PC-3 (cell line): ENCODE data around the gene MAMDC2. TPM values are rescaled to one million over a fixed set of nuclear protein-coding genes. Genes with fewer than 3 reads are reported as not detected.

Source experiments
- ATAC-seq: fragments of 200-7000 bp; cut with Tn5 transposase; 2 replicates; pipeline ENCODE4 v1.9.1; 2020; ENCODE audit warnings: mild to moderate bottlenecking, moderate library complexity
- BruUV-seq: library from RNA; stranded (reverse); fragments of 400-500 nt; replicated peaks from 2 replicates; lab custom pipeline; 2021; lab: Mats Ljungman, UMichigan
- CTCF ChIA-PET: fragments of 300-600 bp; sonication (Branson Sonifier 250); formaldehyde crosslinking; loops from one replicate; lab custom pipeline; 2022; ENCODE audit warnings: antibody characterized with exemption; lab: Charles Lee
- POLR2A ChIA-PET: fragments of 300-600 bp; sonication (Branson Sonifier 250); formaldehyde crosslinking; loops from one replicate; lab custom pipeline; 2022; ENCODE audit warnings: antibody characterized with exemption; ENCODE audit not compliant: unreplicated experiment; lab: Charles Lee
- DNase-seq: peaks from one replicate; pipeline ENCODE4 v3.0.0-alpha.2; 2015
- H2AFZ ChIP-seq: fragments of 300-600 bp; sonication (generic); 2 replicates; pipeline ENCODE4 v1.6.0; 2016; ENCODE audit warnings: antibody characterized with exemption, low read length
- H3F3A ChIP-seq: fragments of 300-600 bp; sonication (generic); one replicate; pipeline ENCODE4 v1.6.0; 2017; ENCODE audit warnings: antibody characterized with exemption, low read length, control low read depth, mild to moderate bottlenecking; ENCODE audit not compliant: unreplicated experiment
- H3K27ac ChIP-seq: fragments of 300-600 bp; sonication (generic); 2 replicates; pipeline ENCODE4 v1.5.1; 2016; ENCODE audit warnings: mild to moderate bottlenecking, low read length
- H3K27me3 ChIP-seq: fragments of 300-600 bp; sonication (generic); 2 replicates; pipeline ENCODE4 v1.6.1; 2016; ENCODE audit warnings: low read length, mixed read lengths
- H3K36me3 ChIP-seq: fragments of 300-600 bp; sonication (generic); 2 replicates; pipeline ENCODE4 v1.6.1; 2016; ENCODE audit warnings: low read depth, mixed run types, low read length, mixed read lengths
- H3K4me1 ChIP-seq: fragments of 300-600 bp; sonication (generic); 2 replicates; pipeline ENCODE4 v1.5.1; 2016; ENCODE audit warnings: low read length; ENCODE audit not compliant: insufficient read depth
- H3K4me2 ChIP-seq: fragments of 300-600 bp; sonication (generic); 2 replicates; pipeline ENCODE4 v1.6.0; 2016; ENCODE audit warnings: low read length
- H3K4me3 ChIP-seq: fragments of 300-600 bp; sonication (generic); 2 replicates; pipeline ENCODE4 v1.5.1; 2016; ENCODE audit warnings: mild to moderate bottlenecking, low read length, mixed read lengths
- H3K79me2 ChIP-seq: fragments of 300-600 bp; sonication (generic); 2 replicates; pipeline ENCODE4 v1.6.1; 2017; ENCODE audit warnings: low read length, mixed read lengths
- H3K9ac ChIP-seq: fragments of 300-600 bp; sonication (generic); 2 replicates; pipeline ENCODE4 v1.6.0; 2016; ENCODE audit warnings: mild to moderate bottlenecking, low read length
- H3K9me2 ChIP-seq: fragments of 300-600 bp; sonication (generic); replicated peaks from 2 replicates; pipeline ENCODE4 v1.6.1; 2016; ENCODE audit warnings: mixed run types, low read length, mixed read lengths
- H3K9me3 ChIP-seq: fragments of 300-600 bp; sonication (generic); 2 replicates; pipeline ENCODE4 v1.6.1; 2016; ENCODE audit warnings: low read length, mixed read lengths
- H4K20me1 ChIP-seq: fragments of 300-600 bp; sonication (generic); 2 replicates; pipeline ENCODE4 v1.6.1; 2016; ENCODE audit warnings: low read length, mixed read lengths
- CTCF ChIP-seq: fragments of 300-600 bp; sonication (generic); conservative IDR thresholded peaks from 2 replicates; pipeline ENCODE4 v1.5.1; 2017; ENCODE audit warnings: antibody characterized with exemption, low read depth, mild to moderate bottlenecking, low read length
- EZH2 ChIP-seq: fragments of 300-600 bp; sonication (generic); IDR thresholded peaks from one replicate; pipeline ENCODE4 v1.6.1; 2017; ENCODE audit warnings: antibody characterized with exemption, mild to moderate bottlenecking, low read length; ENCODE audit not compliant: unreplicated experiment
- EZH2phosphoT487 ChIP-seq: fragments of 300-600 bp; sonication (generic); IDR thresholded peaks from 2 replicates; pipeline ENCODE4 v1.6.1; 2018; ENCODE audit warnings: mild to moderate bottlenecking, antibody characterized with exemption, low read length, borderline replicate concordance
- intact Hi-C: fragments of 100-400 bp; cut with micrococcal nuclease; formaldehyde crosslinking; loops from 2 replicates; pipeline ENCODE4 v1.9.0; 2023
- total RNA-seq: library from RNA; depleted of rRNA; stranded (reverse); fragments of >200 nt; gene quantifications from 2 replicates; pipeline ENCODE4 v1.2.3, GENCODE V29; 2014

The MAMDC2 gene
- total RNA-seq, 1 experiment from 2014 or later, result not detected

GRCh38 chr9:70069704-70070103, 26.1 kb downstream of the MAMDC2 start:
- no peak for TF ChIP-seq EZH2phosphoT487
- no peak for TF ChIP-seq CTCF
- no peak for TF ChIP-seq EZH2
- Histone ChIP-seq H3K27me3 (peaks cover 22% of the 10 kb centered on the region), H3K4me3 (no peak overlapping the region), H3K36me3 (no peaks in the 10 kb centered on the region), H4K20me1 (no peaks in the 10 kb centered on the region), H3K9ac (no peak overlapping the region), H3K79me2 (no peaks in the 10 kb centered on the region), H3F3A (no peaks in the 10 kb centered on the region), H3K4me1 (no peaks in the 10 kb centered on the region), H2AFZ (no peak overlapping the region), H3K9me2 (no peaks in the 10 kb centered on the region), H3K27ac (no peak overlapping the region), H3K4me2 (no peak overlapping the region), H3K9me3 (no peaks in the 10 kb centered on the region)
- ChIA-PET POLR2A (no interaction called here), CTCF (no interaction called here)
- intact Hi-C loops, result no loop called here
- no TSS peak for BruUV-seq
- DNase-seq (no peak), ATAC-seq (no peak)

- Histone ChIP-seq H3K4me3 (no peak overlapping the region), H3K36me3 (no peaks in the 10 kb centered on the region), H3K27me3 (peaks cover 33% of the 10 kb centered on the region), H3K9ac (no peak overlapping the region), H3K27ac (no peak overlapping the region), H3K9me3 (no peaks in the 10 kb centered on the region), H3K4me1 (no peaks in the 10 kb centered on the region), H2AFZ (no peak overlapping the region), H3K79me2 (no peaks in the 10 kb centered on the region), H4K20me1 (no peaks in the 10 kb centered on the region), H3K4me2 (no peak overlapping the region), H3K9me2 (no peaks in the 10 kb centered on the region), H3F3A (no peaks in the 10 kb centered on the region)
- POLR2A ChIA-PET, result interaction anchor here (0.6 kb wide), 1 partner anchor 495 kb away, joined by 5 read pairs; no protein-coding TSS in a partner anchor
- CTCF ChIA-PET, result no interaction called here
- ATAC-seq (no peak), DNase-seq (no peak)
- intact Hi-C loops, result no loop called here
- no TSS peak for BruUV-seq
- TF ChIP-seq EZH2phosphoT487, result no peak
- TF ChIP-seq EZH2, result no peak
- no peak for TF ChIP-seq CTCF
Measured at GRCh38 chr9:70073193-70073592, 29.5 kb downstream of the MAMDC2 start.

- Histone ChIP-seq H3F3A (no peaks in the 10 kb centered on the region), H3K36me3 (no peaks in the 10 kb centered on the region), H3K9me3 (no peaks in the 10 kb centered on the region), H3K9me2 (no peaks in the 10 kb centered on the region), H2AFZ (no peak overlapping the region), H3K4me1 (no peaks in the 10 kb centered on the region), H3K9ac (no peak overlapping the region), H4K20me1 (no peaks in the 10 kb centered on the region), H3K27me3 (peaks cover 33% of the 10 kb centered on the region), H3K4me2 (no peak overlapping the region), H3K27ac (no peak overlapping the region), H3K4me3 (no peak overlapping the region), H3K79me2 (no peaks in the 10 kb centered on the region)
- CTCF ChIA-PET, result no interaction called here
- BruUV-seq, result no TSS peak
- DNase-seq, result no peak
- TF ChIP-seq EZH2phosphoT487 (no peak), CTCF (no peak), EZH2 (no peak)
- POLR2A ChIA-PET, result interaction anchor here (0.6 kb wide), 1 partner anchor 495 kb away, joined by 5 read pairs; no protein-coding TSS in a partner anchor
- intact Hi-C loops, result no loop called here
- no peak for ATAC-seq
Measured at GRCh38 chr9:70073756-70074155, 30.1 kb downstream of the MAMDC2 start.
